Stromal cell of bone marrow (primary cell): ENCODE measurements around the gene SIK3.
A peak's percentile ranks its signal among the peaks of the same experiment; 100 is the strongest.

Experiments
- DNase-seq: peaks from one replicate; pipeline ENCODE4 v3.0.0-alpha.2; 2012; ENCODE audit warnings: low read depth

SIK3 gene

DNA sequence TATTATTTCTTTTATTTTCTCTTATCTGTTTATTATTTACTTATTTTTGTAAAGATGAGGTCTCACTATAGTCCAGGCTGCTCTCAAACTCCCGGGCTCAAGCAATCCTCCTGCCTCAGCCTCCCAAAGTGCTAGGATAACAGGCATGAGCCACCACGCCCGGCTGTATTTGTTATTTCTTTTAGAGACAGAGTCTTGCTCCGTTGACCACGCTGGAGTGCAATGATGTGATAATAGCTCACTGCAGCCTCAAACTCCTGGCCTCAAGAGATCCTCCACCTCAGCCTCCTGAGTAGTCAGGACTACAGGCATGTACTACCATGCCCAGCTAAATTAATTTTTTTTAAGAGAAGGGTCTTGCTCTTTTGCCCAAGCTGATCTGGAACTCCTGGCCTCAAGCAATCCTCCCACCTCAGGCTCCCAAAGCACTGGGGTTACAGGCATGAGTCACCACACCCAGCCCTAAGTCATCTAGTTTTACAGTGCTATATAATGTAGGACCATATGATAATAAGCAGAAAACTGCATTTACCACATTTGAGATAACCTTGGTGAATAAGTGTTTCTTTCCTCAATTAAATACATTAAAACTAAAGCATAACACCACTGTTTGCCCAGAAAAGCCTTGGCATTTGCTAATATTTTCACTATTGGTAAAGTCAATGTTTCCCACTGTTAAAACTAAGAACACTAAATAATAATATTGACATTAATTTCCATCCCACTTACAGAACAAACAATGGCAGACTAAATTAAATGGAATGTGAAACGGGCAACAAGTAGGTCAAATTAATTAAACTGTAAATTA, 127.5 kb downstream of the SIK3 start:
- no peak for DNase-seq

DNA sequence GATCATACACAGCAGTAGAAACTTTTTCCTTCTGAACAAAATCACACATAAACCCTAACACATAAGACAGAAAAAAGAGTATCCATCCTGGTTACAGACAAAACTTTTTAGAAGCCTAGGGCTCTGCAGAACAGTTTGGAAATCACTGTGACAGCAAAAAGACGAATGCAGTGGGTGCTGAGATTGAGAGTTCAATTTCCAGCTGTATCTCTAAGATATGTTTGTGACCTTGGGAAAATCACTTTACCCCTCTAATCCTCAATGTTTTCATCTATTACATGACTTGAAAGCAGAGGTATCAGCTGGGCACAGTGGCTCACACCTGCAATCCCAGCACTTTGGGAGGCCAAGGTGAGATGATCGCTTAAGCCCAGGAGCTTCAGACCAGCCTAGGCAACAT, 128.5 kb downstream of the SIK3 start:
- no peak for DNase-seq

DNA sequence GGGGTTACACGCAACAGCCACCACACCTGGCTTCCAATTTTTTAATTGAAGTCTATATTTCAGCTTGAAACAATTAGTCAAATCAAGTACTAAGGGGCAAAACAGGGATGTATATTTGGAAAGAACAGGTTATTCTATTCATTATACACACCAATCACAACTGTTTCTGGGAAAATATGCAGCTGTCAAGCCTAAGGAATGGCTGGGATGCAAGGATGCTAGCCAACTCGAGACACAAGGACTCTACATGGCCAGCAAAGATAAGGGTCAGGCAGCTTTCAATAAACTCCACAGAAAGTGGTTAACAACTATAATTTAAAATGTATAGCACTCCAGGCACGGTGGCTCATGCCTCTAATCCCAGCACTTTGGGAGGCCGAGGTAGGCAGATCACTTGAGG, 134.0 kb downstream of the SIK3 start:
- DNase-seq: no peak

DNA sequence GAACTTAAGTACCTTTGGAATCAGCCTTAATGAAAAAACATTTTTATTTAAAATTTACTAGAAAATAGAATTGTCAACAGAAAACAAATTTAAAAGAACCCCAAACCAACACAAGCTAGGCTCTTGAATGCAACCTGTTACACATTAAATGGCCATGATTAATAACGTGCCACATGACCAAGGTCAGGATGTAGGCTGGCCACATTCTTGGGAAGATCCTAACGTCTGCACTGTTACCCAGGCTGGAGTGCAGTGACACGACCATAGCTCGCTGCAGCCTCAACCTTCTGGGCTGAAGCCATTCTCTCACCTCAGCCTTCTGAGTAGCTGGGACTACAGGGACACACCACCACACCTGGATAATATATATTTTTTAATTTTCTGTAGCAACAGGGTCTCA, 134.4 kb downstream of the SIK3 start:
- DNase-seq: no peak

DNA sequence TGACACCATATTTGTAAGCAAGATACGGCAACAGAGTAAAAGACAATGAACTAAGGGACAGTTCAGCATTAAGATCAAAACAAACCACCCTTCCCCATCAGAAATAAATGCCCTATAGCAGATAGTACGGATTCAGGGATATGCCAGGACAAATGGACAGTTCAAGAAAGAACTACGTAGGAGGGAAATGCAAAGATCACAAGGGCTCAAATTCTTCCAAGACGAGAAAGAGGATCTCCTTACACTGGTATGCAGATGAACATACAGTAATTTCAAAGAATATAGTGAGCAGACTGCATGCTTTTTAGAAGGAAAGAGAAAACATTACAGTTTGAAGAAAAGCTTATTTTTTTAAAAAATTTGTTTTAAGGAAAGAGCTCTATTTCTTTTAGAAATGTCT, 136.1 kb downstream of the SIK3 start:
- no peak for DNase-seq

DNA sequence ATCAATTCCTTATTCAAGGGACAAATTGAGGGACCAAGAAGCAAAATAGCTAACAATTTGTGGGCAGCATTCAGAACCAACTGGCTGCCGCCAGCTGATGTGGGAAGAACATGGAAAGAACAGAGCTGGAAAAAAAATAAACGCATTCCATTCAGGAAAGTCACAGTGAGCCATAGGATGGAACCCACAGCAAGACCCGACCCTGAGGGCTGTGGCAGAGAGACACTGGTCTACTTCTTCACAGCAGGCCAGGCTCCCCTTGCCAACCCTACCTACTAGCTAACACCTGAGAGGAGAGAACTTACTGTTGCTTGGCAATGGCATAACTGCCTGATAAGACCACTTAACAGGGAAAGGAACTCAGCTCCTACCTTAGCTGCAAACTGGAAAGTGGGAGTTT, 137.3 kb downstream of the SIK3 start:
- peak; percentile 61 for DNase-seq

DNA sequence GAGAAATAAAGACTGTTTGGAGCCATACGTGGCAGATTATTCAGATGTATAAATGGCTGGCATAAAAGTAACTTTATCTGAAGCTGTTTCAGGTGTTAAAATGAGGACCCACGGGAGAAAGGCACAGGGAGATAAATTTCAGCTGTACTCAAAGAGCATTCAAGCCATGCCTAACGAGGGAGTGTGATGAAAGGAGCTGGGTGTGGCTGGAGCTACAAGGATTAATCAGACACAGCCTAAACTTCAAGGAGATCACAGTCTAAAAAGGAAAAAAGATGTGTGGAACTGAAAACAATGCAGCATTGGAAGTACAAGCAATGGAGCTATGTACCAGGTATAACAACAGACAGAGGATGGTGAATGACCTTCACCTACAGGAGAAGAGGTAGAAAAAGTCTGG, 140.0 kb downstream of the SIK3 start:
- DNase-seq: no peak

GRCh38 chr11:116955949-116956348, 142.3 kb downstream of the SIK3 start:
- DNase-seq: no peak

GRCh38 chr11:116955548-116955947, 142.7 kb downstream of the SIK3 start:
- no peak for DNase-seq

DNA sequence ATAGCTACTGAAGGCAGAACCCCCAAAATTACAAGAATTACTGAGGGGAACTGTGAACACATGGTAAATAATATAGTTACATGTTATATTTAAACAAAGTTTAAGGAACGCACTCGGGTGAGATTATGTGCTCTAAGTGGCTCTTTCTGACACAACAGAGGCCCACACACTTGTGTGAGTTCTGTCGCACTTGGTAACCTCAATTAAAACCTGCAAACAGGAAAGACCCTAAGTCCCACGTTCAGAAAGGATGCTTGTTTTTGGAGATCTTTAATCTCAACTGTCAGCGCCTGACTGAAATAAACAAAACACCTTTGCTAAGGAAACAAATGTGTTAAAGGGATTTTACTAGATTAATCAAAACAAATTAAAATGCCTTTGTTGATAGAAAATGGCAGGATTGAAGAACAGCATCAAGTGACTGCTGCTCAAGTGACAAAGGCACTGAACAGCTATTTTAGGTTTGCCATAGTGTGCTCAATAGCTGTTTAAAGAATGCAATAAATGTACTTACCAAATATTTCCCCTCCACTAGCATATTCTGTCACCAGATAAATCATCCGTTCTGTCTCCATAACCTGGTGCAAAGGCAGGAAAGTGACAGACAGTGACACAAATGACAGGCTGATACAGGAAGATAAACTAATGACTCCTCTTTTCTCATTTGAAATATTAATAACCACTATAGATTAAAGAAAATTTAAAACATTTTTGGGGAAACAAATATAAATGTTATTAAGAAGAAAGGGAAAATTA, 144.5 kb downstream of the SIK3 start:
- DNase-seq: no peak

- DNase-seq: no peak
Measured at GRCh38 chr11:116951762-116952161, 146.5 kb downstream of the SIK3 start.

DNA sequence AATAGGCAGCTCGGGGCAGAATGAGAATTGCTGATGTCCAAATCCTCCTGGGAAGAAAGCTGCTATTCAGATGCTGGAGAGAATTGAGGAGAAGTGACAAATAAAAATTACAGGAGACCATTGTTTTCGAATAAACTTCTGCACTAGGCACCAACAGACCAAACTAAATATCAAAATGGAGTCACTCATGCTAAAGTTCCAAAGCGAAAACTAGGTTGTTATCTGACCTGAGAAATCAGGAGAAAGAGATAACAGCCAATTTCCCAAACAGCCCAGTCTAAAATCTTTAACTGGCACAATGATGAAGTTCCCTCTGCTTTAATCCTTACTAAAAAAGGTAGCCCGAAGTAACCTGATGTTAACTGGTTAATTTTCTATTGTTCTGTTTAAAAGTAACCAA, 148.0 kb downstream of the SIK3 start:
- DNase-seq: no peak

DNA sequence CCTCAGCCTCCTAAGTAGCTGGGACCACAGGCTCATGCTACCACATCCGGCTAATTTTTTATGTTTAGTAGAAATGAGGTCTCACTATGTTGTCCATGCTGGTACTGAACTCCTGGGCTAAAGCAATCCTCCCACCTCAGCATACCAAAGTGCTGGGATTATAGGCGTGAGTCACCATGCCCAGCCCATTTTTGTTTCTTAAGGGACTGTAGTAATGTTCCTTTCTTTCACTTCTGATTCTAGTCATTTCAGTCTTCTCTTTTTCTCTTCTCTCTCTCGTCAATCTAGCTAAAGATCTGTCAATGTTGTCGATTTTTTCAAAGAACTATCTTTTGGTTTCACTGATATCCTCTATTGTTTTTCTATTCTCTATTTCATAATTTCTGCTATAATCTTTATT, 149.8 kb downstream of the SIK3 start:
- DNase-seq: no peak

DNA sequence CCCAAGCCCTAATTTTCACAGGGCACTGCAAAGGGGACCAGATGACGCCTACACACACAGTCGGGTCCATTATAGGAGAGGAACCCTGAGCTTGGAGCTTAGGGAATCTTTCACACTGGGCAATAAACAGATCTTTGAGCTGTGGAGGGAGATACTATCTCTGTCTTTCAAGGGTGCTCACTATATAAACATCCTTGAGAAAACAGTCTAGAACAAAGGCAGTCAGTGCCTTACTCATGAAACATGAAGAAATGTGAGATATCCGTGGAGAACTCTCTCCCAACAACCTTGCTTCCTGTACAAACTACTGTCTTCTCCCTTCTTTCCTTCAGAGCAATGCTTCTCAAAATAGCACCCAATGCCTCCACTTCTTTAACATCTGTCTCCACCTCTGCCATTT, 151.8 kb downstream of the SIK3 start:
- no peak for DNase-seq

DNA sequence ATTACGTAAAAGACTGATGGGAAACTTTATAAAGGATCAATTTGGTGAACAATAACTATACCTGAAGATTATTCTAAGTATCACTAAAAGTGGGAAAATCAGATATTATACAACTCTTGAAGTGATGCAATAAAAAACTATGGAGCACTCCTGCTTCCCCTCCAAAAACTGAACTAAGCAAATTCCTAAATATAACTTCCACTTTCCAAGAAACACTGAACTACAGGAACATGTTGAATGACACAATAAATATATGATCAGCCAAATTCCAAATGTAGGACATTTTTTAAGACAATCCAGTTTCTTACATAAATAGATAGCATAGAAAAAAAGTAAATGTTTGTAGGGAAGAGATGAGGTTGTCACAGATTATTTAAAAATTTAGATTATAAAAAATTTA, 158.7 kb downstream of the SIK3 start:
- DNase-seq: no peak

- DNase-seq: no peak
Measured at GRCh38 chr11:116938471-116939070, 159.7 kb downstream of the SIK3 start.

GRCh38 chr11:116936754-116937446, 161.3 kb downstream of the SIK3 start:
- DNase-seq: no peak

DNA sequence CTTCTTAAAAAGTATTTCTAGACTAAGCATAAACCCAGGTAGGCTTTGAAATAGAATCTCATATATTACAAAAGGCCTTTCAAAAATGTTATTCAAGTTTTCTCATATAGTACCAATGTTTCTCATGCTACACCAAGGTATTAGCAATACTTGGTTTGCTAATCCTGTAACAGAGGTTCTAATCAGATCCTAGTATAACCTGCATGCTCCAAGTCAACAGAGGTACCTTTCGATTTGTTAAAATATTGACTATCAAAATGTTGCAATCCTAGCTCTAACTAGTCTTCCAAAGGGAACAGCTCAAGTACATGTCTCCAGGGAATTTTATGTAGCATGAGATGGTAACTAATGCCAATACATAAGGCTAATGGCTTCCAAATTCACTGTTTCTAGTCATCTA, 162.7 kb downstream of the SIK3 start:
- DNase-seq: no peak

GRCh38 chr11:116935089-116935488, 163.1 kb downstream of the SIK3 start:
- DNase-seq: no peak

DNA sequence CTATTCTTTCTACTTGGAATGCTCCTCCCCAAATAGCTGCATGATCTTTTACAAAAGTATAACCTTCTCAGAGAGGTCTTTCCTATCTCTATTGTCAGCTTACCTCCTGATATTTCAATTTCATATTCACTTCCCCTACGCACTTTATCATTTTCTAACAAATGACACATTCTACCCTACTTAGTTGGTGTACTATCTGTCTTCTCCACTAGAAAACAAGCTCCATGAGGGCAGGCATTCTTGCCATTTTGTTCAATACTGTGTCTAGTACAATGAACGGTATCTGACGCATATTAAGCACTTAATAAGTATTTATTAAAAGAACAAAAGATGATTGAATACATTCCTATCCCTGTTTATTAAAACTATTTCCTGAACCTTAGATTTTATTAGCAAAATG, 164.3 kb downstream of the SIK3 start:
- DNase-seq: no peak

DNA sequence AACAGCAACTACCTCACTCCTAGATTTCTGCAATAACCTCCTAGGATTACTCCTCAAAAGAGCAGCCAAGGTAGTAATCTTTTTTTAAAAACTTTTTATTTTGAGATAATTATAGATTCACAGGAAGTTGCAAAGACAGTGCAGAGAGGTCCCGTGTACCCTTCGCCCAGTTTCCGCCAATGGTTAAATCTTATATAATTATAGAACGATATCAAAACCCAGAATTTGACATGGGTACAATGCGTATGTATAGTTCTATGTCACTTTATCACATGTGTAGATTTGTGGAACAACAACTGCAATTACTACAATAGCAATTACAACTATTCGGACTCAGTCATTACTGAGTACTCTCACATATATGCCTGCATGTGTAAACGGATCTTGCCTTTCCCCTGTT, 166.0 kb downstream of the SIK3 start:
- DNase-seq: no peak

DNA sequence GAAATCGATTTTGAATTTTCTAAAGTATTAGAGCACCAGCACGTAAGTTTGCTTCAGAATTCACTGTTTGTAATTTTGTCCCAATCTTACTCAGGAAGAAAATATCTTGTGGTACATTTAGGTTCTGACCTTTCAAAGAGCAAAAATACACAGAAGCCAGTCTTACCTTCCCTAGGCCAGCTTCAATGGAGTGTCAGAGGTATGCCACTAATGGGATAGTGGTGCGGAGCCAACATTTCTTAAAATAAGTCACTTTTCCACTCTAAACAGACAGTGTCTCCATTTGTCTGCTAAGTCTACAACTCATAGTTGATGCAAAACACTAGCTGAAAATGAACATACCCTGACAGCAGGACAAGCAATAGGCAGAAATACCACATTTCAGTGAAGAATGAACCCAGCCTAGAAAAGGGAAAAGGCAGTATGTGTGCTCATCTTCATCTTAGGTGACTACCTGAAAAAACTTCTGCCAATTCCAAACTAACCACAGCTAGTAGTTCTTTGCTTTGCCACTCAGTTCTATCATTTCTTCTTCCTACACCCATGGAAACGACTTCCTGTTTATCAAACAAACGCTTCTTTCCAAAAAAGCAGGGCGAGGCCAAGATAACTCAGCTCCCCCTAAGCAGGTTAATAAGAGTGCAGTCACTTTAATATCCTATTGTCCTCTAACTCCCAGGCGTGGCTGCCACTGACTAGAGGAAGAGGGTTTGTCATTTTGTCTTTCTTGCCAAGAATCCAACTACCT, 166.8 kb downstream of the SIK3 start:
- DNase-seq: no peak
